HepG2 (cell line): ENCODE results near the gene IFIT3. TPM values are rescaled to one million over a fixed set of nuclear protein-coding genes. Genes with fewer than 3 reads are reported as not detected.

Source experiments
- ATAC-seq: fragments of 200-7000 bp; cut with Tn5 transposase; 3 replicates; pipeline ENCODE4 v1.9.1; 2020; ENCODE audit warnings: mild to moderate bottlenecking, moderate library complexity
- BruUV-seq: library from RNA; stranded (reverse); fragments of 400-500 nt; replicated peaks from 2 replicates; lab custom pipeline; 2021; lab: Mats Ljungman, UMichigan
- CTCF ChIA-PET: fragments of 300-600 bp; formaldehyde crosslinking; extraction: SDS; loops from one replicate; lab custom pipeline; 2021; ENCODE audit warnings: low total read pairs, inconsistent platforms, low intra/inter-chr PET ratio; lab: Yijun Ruan, JAX
- POLR2A ChIA-PET: fragments of 350-600 bp; sonication (Branson Sonifier 250); formaldehyde crosslinking; loops from one replicate; lab custom pipeline; 2020; ENCODE audit warnings: antibody characterized with exemption, inconsistent platforms; lab: Yijun Ruan, JAX
- DNase-seq: peaks from one replicate; pipeline ENCODE4 v3.0.0-alpha.2; 2015; ENCODE audit warnings: low spot score
- FAIRE-seq: peaks from 3 replicates; lab custom pipeline; 2011; peaks lifted over from hg19 to GRCh38; lab: Jason Lieb, UNC
- H2AFZ ChIP-seq: one replicate; pipeline ENCODE4 v1.6.1; 2011; ENCODE audit warnings: low read length, inconsistent platforms
- H3K27ac ChIP-seq: fragments of 300-600 bp; 3 replicates; pipeline ENCODE4 v1.8.0; 2011; ENCODE audit warnings: mixed run types, mild to moderate bottlenecking, mixed read lengths, low read length, inconsistent platforms; ENCODE audit not compliant: insufficient read depth; ENCODE audit errors: extremely low read length
- H3K27me3 ChIP-seq, 2 experiments: fragments of 200-600 bp in 1 of 2; 2 replicates in 1 of 2; 3 replicates in 1 of 2; pipeline versions ENCODE4 v1.6.0 to v1.8.0; 2011; ENCODE audit warnings: low read length in 2 of 2, mild to moderate bottlenecking in 2 of 2, moderate library complexity in 2 of 2, inconsistent platforms in 1 of 2; ENCODE audit not compliant: insufficient read depth in 2 of 2, control insufficient read depth in 1 of 2
- H3K36me3 ChIP-seq, 2 experiments: fragments of 200-600 bp in 1 of 2; replicated peaks in 1 of 2; 2 replicates in 1 of 2; 3 replicates in 1 of 2; pipeline versions ENCODE4 v1.5.1 to v1.8.0; 2011; ENCODE audit warnings: low read length in 2 of 2, inconsistent platforms in 1 of 2; ENCODE audit not compliant: insufficient read depth in 2 of 2, control insufficient read depth in 1 of 2
- H3K4me1 ChIP-seq: 2 replicates; pipeline ENCODE4 v1.5.1; 2012; ENCODE audit warnings: low read length, inconsistent platforms; ENCODE audit not compliant: insufficient read depth
- H3K4me2 ChIP-seq: 2 replicates; pipeline ENCODE4 v1.6.0; 2011; ENCODE audit warnings: low read depth, low read length, inconsistent platforms
- H3K4me3 ChIP-seq, 3 experiments: fragments of 200-600 bp in 1 of 3; sonication (generic), shearing (Covaris generic) in 1 of 3; replicated peaks in 1 of 3; 2 replicates each; pipeline ENCODE4 v1.5.1; 2011 to 2016; ENCODE audit warnings: low read length in 3 of 3, inconsistent platforms in 2 of 3, low read depth in 2 of 3, mild to moderate bottlenecking in 2 of 3, control low read depth in 1 of 3, mixed read lengths in 1 of 3; ENCODE audit not compliant: insufficient read depth in 1 of 3
- H3K79me2 ChIP-seq: one replicate; pipeline ENCODE4 v1.6.1; 2011; ENCODE audit warnings: low read length, inconsistent platforms; ENCODE audit not compliant: insufficient read depth
- H3K9ac ChIP-seq: 2 replicates; pipeline ENCODE4 v1.6.0; 2011; ENCODE audit warnings: mild to moderate bottlenecking, low read depth, low read length, inconsistent platforms; ENCODE audit not compliant: insufficient read depth
- H3K9me3 ChIP-seq: 2 replicates; pipeline ENCODE4 v1.5.1; 2012; ENCODE audit warnings: mild to moderate bottlenecking, low read length
- H4K20me1 ChIP-seq: 2 replicates; pipeline ENCODE4 v1.6.0; 2011; ENCODE audit warnings: inconsistent platforms, mild to moderate bottlenecking, low read length, moderate library complexity; ENCODE audit not compliant: insufficient read depth
- AGO1 ChIP-seq: fragments of 200-400 bp; formaldehyde crosslinking; IDR thresholded peaks from 2 replicates; pipeline ENCODE4 v1.6.1; 2017; ENCODE audit warnings: mild to moderate bottlenecking, low read depth, low read length, moderate library complexity; ENCODE audit not compliant: poor library complexity, severe bottlenecking
- BATF2 ChIP-seq: sonication (generic); formaldehyde crosslinking; IDR thresholded peaks from 2 replicates; pipeline ENCODE4 v1.8.0; 2022; ENCODE audit warnings: mild to moderate bottlenecking, missing genetic modification reagents, moderate library complexity
- CEBPB ChIP-seq: IDR thresholded peaks from 2 replicates; pipeline ENCODE4 v1.6.1; 2011; ENCODE audit warnings: low read depth, low read length, improper control_type of control experiment, borderline replicate concordance
- GATA4 ChIP-seq: sonication (generic); IDR thresholded peaks from 2 replicates; pipeline ENCODE4 v1.6.1; 2016; ENCODE audit warnings: antibody characterized with exemption, low read depth, borderline replicate concordance
- GTF3A ChIP-seq: sonication (generic); formaldehyde crosslinking; conservative IDR thresholded peaks from 2 replicates; pipeline ENCODE4 v1.4.0; 2020; ENCODE audit warnings: mild to moderate bottlenecking, missing genetic modification reagents
- IKZF4 ChIP-seq: sonication (generic); formaldehyde crosslinking; IDR thresholded peaks from 2 replicates; pipeline ENCODE4 v1.5.1; 2020; ENCODE audit warnings: borderline replicate concordance, mild to moderate bottlenecking, low read depth, missing genetic modification reagents; ENCODE audit errors: not compliant biosample characterization
- KLF15 ChIP-seq: sonication (generic); formaldehyde crosslinking; IDR thresholded peaks from 2 replicates; pipeline ENCODE4 v1.8.1; 2023; ENCODE audit warnings: borderline replicate concordance, mild to moderate bottlenecking, inconsistent platforms, missing genetic modification reagents, mixed read lengths
- KMT2A ChIP-seq: sonication (generic); formaldehyde crosslinking; IDR thresholded peaks from 2 replicates; pipeline ENCODE4 v1.4.0; 2020; ENCODE audit warnings: missing genetic modification reagents
- MAFF ChIP-seq: IDR thresholded peaks from 2 replicates; pipeline ENCODE4 v1.6.1; 2011; ENCODE audit warnings: low read depth, low read length, improper control_type of control experiment
- MAFK ChIP-seq, 2 experiments: IDR thresholded peaks in 1 of 2; conservative IDR thresholded peaks in 1 of 2; 2 replicates each; pipeline ENCODE4 v1.6.1; 2011; ENCODE audit warnings: improper control_type of control experiment in 2 of 2, low read length in 2 of 2
- ZFP62 ChIP-seq: sonication (generic); formaldehyde crosslinking; IDR thresholded peaks from 2 replicates; pipeline ENCODE4 v1.4.0; 2020; ENCODE audit warnings: missing genetic modification reagents
- ZNF335 ChIP-seq: sonication (generic); formaldehyde crosslinking; IDR thresholded peaks from 2 replicates; pipeline ENCODE4 v1.4.0; 2020; ENCODE audit warnings: missing genetic modification reagents
- ZNF44 ChIP-seq: sonication (generic); formaldehyde crosslinking; IDR thresholded peaks from 2 replicates; pipeline ENCODE4 v1.5.1; 2020; ENCODE audit warnings: mild to moderate bottlenecking, missing genetic modification reagents
- ZNF670 ChIP-seq: sonication (generic); formaldehyde crosslinking; IDR thresholded peaks from 2 replicates; pipeline ENCODE4 v1.8.0; 2022; ENCODE audit warnings: mild to moderate bottlenecking, missing genetic modification reagents, borderline replicate concordance
- ZNF746 ChIP-seq: sonication (generic); formaldehyde crosslinking; IDR thresholded peaks from 2 replicates; pipeline ENCODE4 v1.8.0; 2022; ENCODE audit warnings: mild to moderate bottlenecking, missing genetic modification reagents
- ZSCAN30 ChIP-seq: sonication (generic); formaldehyde crosslinking; IDR thresholded peaks from 2 replicates; pipeline ENCODE4 v1.5.0; 2020; ENCODE audit warnings: mild to moderate bottlenecking, missing genetic modification reagents
- in situ Hi-C: cut with HindIII; loops from 2 replicates; pipeline ENCODE4 v1.10.0; 2017; ENCODE audit warnings: low pct_unique_long_range_greater_than_20kb; ENCODE audit not compliant: extremely low pct_ligation_motif_present
- intact Hi-C: fragments of 100-400 bp; cut with micrococcal nuclease; formaldehyde crosslinking; loops from one replicate; pipeline ENCODE4 v1.10.0; 2022; ENCODE audit not compliant: unreplicated experiment
- polyA plus RNA-seq, 8 experiments: library from polyadenylated mRNA; depleted of rRNA in 3 of 8; stranded (reverse) in 7 of 8; unstranded in 1 of 8; fragments of >200 nt; fragmentation: Illumina TruSeq in 4 of 8; extraction: Trizol in 4 of 8; gene quantifications; 2 replicates each; pipeline versions ENCODE4 v1.2.1 to v1.2.3, GENCODE V29; 2011 to 2016; ENCODE audit warnings: low read depth in 4 of 8, missing spikeins in 1 of 8, mixed read lengths in 1 of 8; ENCODE audit not compliant: insufficient read depth in 1 of 8
- total RNA-seq, 5 experiments: library from RNA; depleted of rRNA; stranded (reverse); fragments of >200 nt; fragmentation: Illumina TruSeq; extraction: Trizol; gene quantifications; 2 replicates each; pipeline ENCODE4 v1.2.3, GENCODE V29; 2016; ENCODE audit warnings: low read depth in 1 of 5

Gene IFIT3
- total and polyA plus RNA-seq, 2 of the 13 experiments (the other 11 are each of a cell fraction or from before 2014, with no cell fraction given) = 0.48 to 3.1 TPM

DNA sequence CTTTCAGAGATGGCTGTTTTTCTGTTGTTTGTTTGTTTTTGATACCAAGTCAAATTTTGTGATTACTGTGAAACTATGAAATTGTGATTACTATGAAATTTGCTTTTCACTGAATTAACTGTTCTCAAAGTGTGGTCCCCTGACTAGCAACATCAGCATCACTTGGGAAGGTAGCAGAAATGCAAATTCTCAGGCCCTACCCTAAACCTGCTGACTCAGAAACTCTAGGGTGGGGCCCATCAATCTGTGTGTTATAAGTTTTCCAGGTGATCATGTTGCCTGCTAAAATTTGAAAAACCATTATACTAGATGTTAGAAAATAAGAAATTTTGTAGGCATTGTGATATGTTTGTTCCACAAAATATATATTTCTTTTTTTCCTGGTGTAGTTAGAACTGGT is 51.3 kb downstream of the IFIT3 start:
- BruUV-seq = no TSS peak
- no peaks in the 10 kb centered on the region for H3K79me2 ChIP-seq
- intact Hi-C loops (no loop called here), in situ Hi-C loops (no loop called here)
- no peak overlapping the region for H2AFZ ChIP-seq
- ATAC-seq = no peak
- no peak for FAIRE-seq
- H3K9ac ChIP-seq = no peak overlapping the region
- POLR2A ChIA-PET = no interaction called here
- CTCF ChIA-PET = no interaction called here
- H3K4me1 ChIP-seq = peaks cover 18% of the 10 kb centered on the region
- H3K9me3 ChIP-seq = no peaks in the 10 kb centered on the region
- H4K20me1 ChIP-seq = no peaks in the 10 kb centered on the region
- H3K4me3 ChIP-seq = no peak overlapping the region
- no peaks in the 10 kb centered on the region for H3K36me3 ChIP-seq
- no peak overlapping the region for H3K4me2 ChIP-seq
- TF ChIP-seq MAFF (0 out of 2 replicates have a peak, but pooled peaks have one; percentile 4), ZNF670 (CRISPR knock-in tag) (no peak), GTF3A (CRISPR knock-in tag) (no peak), GATA4 (no peak), ZFP62 (CRISPR knock-in tag) (no peak), KLF15 (CRISPR knock-in tag) (no peak), MAFK (conservative IDR thresholded peaks at IDR 0.05 in 1 of 2, IDR thresholded peaks at IDR 0.05 in 1 of 2; ENCODE audit: low read length in 2 of 2) (peak in 1 of 2 experiments; percentile 50; a peak in 2 of 4 replicates), IKZF4 (CRISPR knock-in tag) (no peak), ZNF44 (CRISPR knock-in tag) (no peak), BATF2 (no peak), CEBPB (no peak), KMT2A (no peak), AGO1 (no peak), ZSCAN30 (CRISPR knock-in tag) (no peak), ZNF746 (no peak), ZNF335 (no peak)
- H3K27ac ChIP-seq = no peak overlapping the region
- no peak for DNase-seq
- H3K27me3 ChIP-seq = no peaks in the 10 kb centered on the region
